ENCODE data around the gene RNASET2.

The RNASET2 gene

GRCh38 chr6:166956444-166957086, at the start of gene RNASET2:
Gene RNASET2, minus strand, starts transcription at chr6:166956550. Its CDS starts 368 bp downstream, at chr6:166956182.
- DNase-seq: peak; percentile 100

- no peak for DNase-seq
Measured at GRCh38 chr6:167005350-167006159, 49.2 kb upstream of the RNASET2 start.

GRCh38 chr6:167000759-167001158, 44.4 kb upstream of the RNASET2 start:
- no peak for DNase-seq

- no peak for DNase-seq
Measured at GRCh38 chr6:166999884-167000253, 43.5 kb upstream of the RNASET2 start.

- DNase-seq: peak; percentile 89
Measured at GRCh38 chr6:166999145-166999883, 43.0 kb upstream of the RNASET2 start, which contains the start of gene CEP43. Gene CEP43, plus strand, starts transcription at chr6:166999397. Its CDS starts 16 bp downstream, at chr6:166999413.

GRCh38 chr6:166998256-166999144, 42.1 kb upstream of the RNASET2 start:
- DNase-seq: peak; percentile 28

- DNase-seq: peak; percentile 74
Measured at GRCh38 chr6:166997768-166998255, 41.5 kb upstream of the RNASET2 start.

- DNase-seq: no peak
Measured at GRCh38 chr6:166997348-166997747, 41.0 kb upstream of the RNASET2 start.

GRCh38 chr6:166996406-166996805, 40.1 kb upstream of the RNASET2 start:
- DNase-seq: no peak

GRCh38 chr6:166989427-166990032, 33.2 kb upstream of the RNASET2 start:
- peak; percentile 59 for DNase-seq

- DNase-seq: no peak
Measured at GRCh38 chr6:166988674-166989201, 32.4 kb upstream of the RNASET2 start.

- DNase-seq: no peak
Measured at GRCh38 chr6:166987930-166988329, 31.6 kb upstream of the RNASET2 start.

GRCh38 chr6:166987448-166987847, 31.1 kb upstream of the RNASET2 start:
- peak; percentile 20 for DNase-seq

GRCh38 chr6:166980738-166981137, 24.4 kb upstream of the RNASET2 start:
- no peak for DNase-seq

GRCh38 chr6:166977621-166978525, 21.5 kb upstream of the RNASET2 start:
- DNase-seq: no peak

- no peak for DNase-seq
Measured at GRCh38 chr6:166976636-166977035, 20.3 kb upstream of the RNASET2 start.

- no peak for DNase-seq
Measured at GRCh38 chr6:166972101-166972500, 15.8 kb upstream of the RNASET2 start.

GRCh38 chr6:166971271-166971670, 14.9 kb upstream of the RNASET2 start:
- DNase-seq: no peak

GRCh38 chr6:166970776-166971175, 14.4 kb upstream of the RNASET2 start:
- DNase-seq: no peak

GRCh38 chr6:166970091-166970490, 13.7 kb upstream of the RNASET2 start:
- DNase-seq: no peak

All from activated CD4-positive, alpha-beta T cell treated with anti-CD3 and anti-CD28 coated beads for 48 hours (primary cell).